GM10847 (cell line): ENCODE measurements around the gene MND1.

Experiments used
- POLR2A ChIP-seq: IDR thresholded peaks from 2 replicates; pipeline ENCODE4 v1.6.1; 2011; ENCODE audit not compliant: insufficient read length; ENCODE audit errors: extremely low read depth

MND1 gene

GRCh38 chr4:153344131-153345011, at the start of gene MND1:
Gene MND1, plus strand, starts transcription at chr4:153344688. Its CDS starts 50 bp downstream, at chr4:153344738.
- TF ChIP-seq POLR2A: peak; percentile 65

GRCh38 chr4:153295131-153295755, 49.2 kb upstream of the MND1 start:
- TF ChIP-seq POLR2A: no peak

GRCh38 chr4:153296040-153296823, 48.3 kb upstream of the MND1 start:
- no peak for TF ChIP-seq POLR2A

GRCh38 chr4:153297116-153297515, 47.4 kb upstream of the MND1 start:
- no peak for TF ChIP-seq POLR2A

- TF ChIP-seq POLR2A: no peak
Measured at GRCh38 chr4:153310793-153311192, 33.7 kb upstream of the MND1 start.

GRCh38 chr4:153314915-153315314, 29.6 kb upstream of the MND1 start:
- no peak for TF ChIP-seq POLR2A

- no peak for TF ChIP-seq POLR2A
Measured at GRCh38 chr4:153318696-153319320, 25.7 kb upstream of the MND1 start.

- TF ChIP-seq POLR2A: no peak
Measured at GRCh38 chr4:153322791-153323190, 21.7 kb upstream of the MND1 start.

- no peak for TF ChIP-seq POLR2A
Measured at GRCh38 chr4:153324046-153324445, 20.4 kb upstream of the MND1 start.

GRCh38 chr4:153325558-153325957, 18.9 kb upstream of the MND1 start:
- TF ChIP-seq POLR2A: no peak

- TF ChIP-seq POLR2A: no peak
Measured at GRCh38 chr4:153326513-153326912, 18.0 kb upstream of the MND1 start.

- TF ChIP-seq POLR2A: no peak
Measured at GRCh38 chr4:153327247-153327646, 17.2 kb upstream of the MND1 start.

GRCh38 chr4:153332936-153333335, 11.6 kb upstream of the MND1 start:
- no peak for TF ChIP-seq POLR2A

GRCh38 chr4:153333874-153334273, 10.6 kb upstream of the MND1 start:
- no peak for TF ChIP-seq POLR2A

GRCh38 chr4:153335665-153336064, 8.8 kb upstream of the MND1 start:
- no peak for TF ChIP-seq POLR2A
